GM12865 (cell line): Measurements from ENCODE around the gene SESN2.
A peak's percentile ranks its signal among the peaks of the same experiment; 100 is the strongest.

ENCODE experiments used
- DNase-seq: peaks from one replicate; pipeline ENCODE4 v3.0.0; 2010; ENCODE audit warnings: low read depth
- H3K4me3 ChIP-seq: 2 replicates; pipeline ENCODE4 v1.5.1; 2011; ENCODE audit warnings: mild to moderate bottlenecking, low read depth, low read length, control low read depth
- CTCF ChIP-seq: IDR thresholded peaks from 2 replicates; pipeline ENCODE4 v1.5.1; 2011; ENCODE audit warnings: low read length, control low read depth, low read depth, inconsistent platforms; ENCODE audit not compliant: insufficient read depth; ENCODE audit errors: missing control alignments

Gene SESN2

GRCh38 chr1:28259252-28259933 lies at the start of gene SESN2:
Gene SESN2, plus strand, starts transcription at chr1:28259518. Its CDS starts 330 bp downstream, at chr1:28259848.
- TF ChIP-seq CTCF = no peak
- peak within 1 kb of the TSS; percentile 98 for H3K4me3 ChIP-seq
- peak; percentile 98 for DNase-seq

- TF ChIP-seq CTCF = no peak
- no peak overlapping the region for H3K4me3 ChIP-seq
- DNase-seq = no peak
Observed at GRCh38 chr1:28209700-28210099, 49.6 kb upstream of the SESN2 start.

GRCh38 chr1:28213315-28213714 lies 46.0 kb upstream of the SESN2 start:
- no peak for TF ChIP-seq CTCF
- no peak for DNase-seq

GRCh38 chr1:28229089-28229488 lies 30.2 kb upstream of the SESN2 start:
- no peak for TF ChIP-seq CTCF
- no peak for DNase-seq
- no peak overlapping the region for H3K4me3 ChIP-seq

More at GRCh38 chr1:28213315-28213714, 46.0 kb upstream of the SESN2 start:
- no peak overlapping the region for H3K4me3 ChIP-seq

GRCh38 chr1:28229996-28230395 lies 29.3 kb upstream of the SESN2 start:
- TF ChIP-seq CTCF = no peak
- no peak overlapping the region for H3K4me3 ChIP-seq
- DNase-seq = no peak

- H3K4me3 ChIP-seq = peak within 1 kb of the TSS; percentile 99
- DNase-seq = peak; percentile 95
- TF ChIP-seq CTCF = no peak
Observed at GRCh38 chr1:28232558-28233263, 26.6 kb upstream of the SESN2 start, which contains the start of gene DNAJC8. Gene DNAJC8, minus strand, starts transcription at chr1:28233029. Its CDS starts 31 bp downstream, at chr1:28232998.
